LNCaP clone FGC (cell line): ENCODE data around the gene EIF2B5.
"Not testable (repeated sequence)": the region's sequence is repeated elsewhere in the genome, so short reads cannot be mapped to it uniquely, and the experiment has no call there.

Experiments
- DNase-seq: peaks from one replicate; pipeline ENCODE4 v3.0.0-alpha.2; 2011; ENCODE audit warnings: low read depth
- H3K4me3 ChIP-seq: 2 replicates; pipeline ENCODE4 v1.5.1; 2011; ENCODE audit warnings: mild to moderate bottlenecking, low read depth, low read length, control low read depth
- CTCF ChIP-seq: IDR thresholded peaks from 2 replicates; pipeline ENCODE4 v1.5.1; 2012; ENCODE audit warnings: mild to moderate bottlenecking; ENCODE audit not compliant: control insufficient read depth, insufficient read depth; ENCODE audit errors: extremely low read depth

Gene EIF2B5

GRCh38 chr3:184155644-184156521 is 20.7 kb downstream of the EIF2B5 start:
- H3K4me3 ChIP-seq: peak overlapping the region; percentile 99
- TF ChIP-seq CTCF: no peak
- no peak for DNase-seq

GRCh38 chr3:184156522-184156955 is 21.4 kb downstream of the EIF2B5 start:
- peak overlapping the region; percentile 99 for H3K4me3 ChIP-seq
- no peak for DNase-seq
- no peak for TF ChIP-seq CTCF

GRCh38 chr3:184157206-184157605 is 22.0 kb downstream of the EIF2B5 start:
- no peak for DNase-seq
- peak overlapping the region; percentile 99 for H3K4me3 ChIP-seq
- no peak for TF ChIP-seq CTCF

GRCh38 chr3:184158404-184158803 is 23.2 kb downstream of the EIF2B5 start:
- TF ChIP-seq CTCF: no peak
- DNase-seq: no peak
- no peak overlapping the region for H3K4me3 ChIP-seq

GRCh38 chr3:184160456-184160855 is 25.3 kb downstream of the EIF2B5 start:
- TF ChIP-seq CTCF: no peak
- H3K4me3 ChIP-seq: no peak overlapping the region
- no peak for DNase-seq

GRCh38 chr3:184162571-184163070 is 27.5 kb downstream of the EIF2B5 start:
- not testable (repeated sequence) for DNase-seq, H3K4me3 ChIP-seq

- DNase-seq: no peak
- TF ChIP-seq CTCF: no peak
- H3K4me3 ChIP-seq: no peak overlapping the region
These were observed 29.6 kb downstream of the EIF2B5 start for GRCh38 chr3:184164648-184165330.
